NCI-H446 treated with DMSO at 0.1 percent for 48 hours (cell line): Measurements from ENCODE around the gene DBX1.
A peak's percentile ranks its signal among the peaks of the same experiment; 100 is the strongest.

Experiments
- DNase-seq: peaks from one replicate; lab custom pipeline; 2025; lab: John Stamatoyannopoulos, UW

Gene DBX1

GRCh38 chr11:20120134-20120925 is 39.9 kb downstream of the DBX1 start:
- DNase-seq, result no peak

GRCh38 chr11:20119315-20119714 is 41.0 kb downstream of the DBX1 start:
- no peak for DNase-seq

GRCh38 chr11:20118209-20118608 is 42.1 kb downstream of the DBX1 start:
- DNase-seq, result no peak

GRCh38 chr11:20117291-20117690 is 43.0 kb downstream of the DBX1 start:
- no peak for DNase-seq

GRCh38 chr11:20116825-20117224 is 43.5 kb downstream of the DBX1 start:
- DNase-seq, result peak; percentile 22

- DNase-seq, result no peak
Observed at GRCh38 chr11:20114588-20114987, 45.7 kb downstream of the DBX1 start.

- no peak for DNase-seq
Observed at GRCh38 chr11:20113149-20113438, 47.2 kb downstream of the DBX1 start.

- DNase-seq, result peak; percentile 96
Observed at GRCh38 chr11:20112291-20113148, 47.8 kb downstream of the DBX1 start.

GRCh38 chr11:20111871-20112270 is 48.4 kb downstream of the DBX1 start:
- DNase-seq, result no peak

- DNase-seq, result peak; percentile 26
Observed at GRCh38 chr11:20110908-20111669, 49.2 kb downstream of the DBX1 start.

GRCh38 chr11:20109731-20110445 is 50.4 kb downstream of the DBX1 start:
- DNase-seq, result no peak
